ENCODE data around the gene TMEM266.

Gene TMEM266

DNA sequence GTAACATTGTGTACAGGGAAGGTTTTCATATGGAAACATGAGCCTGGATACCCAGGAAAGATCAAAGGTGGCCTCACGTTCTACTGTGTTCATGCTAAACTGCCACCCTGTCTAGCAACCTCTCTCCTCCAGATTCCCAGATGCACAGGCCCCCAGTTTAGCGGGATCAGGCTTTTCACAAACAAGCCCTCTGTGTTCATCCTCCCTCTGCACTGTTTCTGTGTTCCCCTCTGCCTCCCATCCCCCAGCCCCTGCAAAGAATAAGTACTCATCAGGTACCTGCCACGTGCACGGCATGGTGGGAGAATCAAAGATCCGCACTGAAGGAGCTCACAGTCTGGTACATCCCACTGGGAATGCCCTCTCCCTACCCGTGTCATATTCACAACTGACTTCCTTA is 46.1 kb downstream of the TMEM266 start:
- Histone ChIP-seq H3K36me3 (no peaks in the 10 kb centered on the region), H3K27me3 (no peaks in the 10 kb centered on the region), H3K9me3 (no peaks in the 10 kb centered on the region), H3K4me1 (ENCODE audit: control insufficient read depth in 1 of 2, insufficient read depth in 1 of 2, low read depth in 1 of 2, low read length in 1 of 2) (no peaks in the 10 kb centered on the region), H3K27ac (no peak overlapping the region), H3K4me3 (ENCODE audit: low read depth in 1 of 2, low read length in 1 of 2) (no peak overlapping the region)
- TF ChIP-seq, protein P1, sequence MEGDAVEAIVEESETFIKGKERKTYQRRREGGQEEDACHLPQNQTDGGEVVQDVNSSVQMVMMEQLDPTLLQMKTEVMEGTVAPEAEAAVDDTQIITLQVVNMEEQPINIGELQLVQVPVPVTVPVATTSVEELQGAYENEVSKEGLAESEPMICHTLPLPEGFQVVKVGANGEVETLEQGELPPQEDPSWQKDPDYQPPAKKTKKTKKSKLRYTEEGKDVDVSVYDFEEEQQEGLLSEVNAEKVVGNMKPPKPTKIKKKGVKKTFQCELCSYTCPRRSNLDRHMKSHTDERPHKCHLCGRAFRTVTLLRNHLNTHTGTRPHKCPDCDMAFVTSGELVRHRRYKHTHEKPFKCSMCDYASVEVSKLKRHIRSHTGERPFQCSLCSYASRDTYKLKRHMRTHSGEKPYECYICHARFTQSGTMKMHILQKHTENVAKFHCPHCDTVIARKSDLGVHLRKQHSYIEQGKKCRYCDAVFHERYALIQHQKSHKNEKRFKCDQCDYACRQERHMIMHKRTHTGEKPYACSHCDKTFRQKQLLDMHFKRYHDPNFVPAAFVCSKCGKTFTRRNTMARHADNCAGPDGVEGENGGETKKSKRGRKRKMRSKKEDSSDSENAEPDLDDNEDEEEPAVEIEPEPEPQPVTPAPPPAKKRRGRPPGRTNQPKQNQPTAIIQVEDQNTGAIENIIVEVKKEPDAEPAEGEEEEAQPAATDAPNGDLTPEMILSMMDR (IDR thresholded peaks at IDR 0.05): no peak

DNA sequence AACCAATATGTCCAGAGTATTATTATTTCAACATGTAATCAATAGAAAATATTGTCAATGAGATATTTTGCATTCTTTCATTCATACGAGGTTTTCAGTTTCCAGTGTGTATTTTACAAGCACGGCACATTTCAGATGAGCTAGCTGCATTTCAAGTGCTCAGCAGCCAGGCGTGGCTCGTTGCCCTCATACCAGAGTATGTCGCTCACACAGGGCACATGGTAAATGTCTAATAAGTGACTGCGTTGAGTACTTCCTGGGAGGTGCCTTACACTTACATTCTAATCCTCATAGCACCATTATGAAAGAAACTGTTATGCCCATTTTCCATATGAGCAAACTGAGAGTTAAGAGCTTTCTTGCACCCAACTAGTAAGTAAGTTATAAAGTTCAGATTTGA is 47.4 kb downstream of the TMEM266 start:
- no peaks in the 10 kb centered on the region for H3K9me3 ChIP-seq
- H3K4me1 ChIP-seq (ENCODE audit: control insufficient read depth in 1 of 2, insufficient read depth in 1 of 2, low read depth in 1 of 2, low read length in 1 of 2): no peaks in the 10 kb centered on the region
- H3K27me3 ChIP-seq: no peaks in the 10 kb centered on the region
- TF ChIP-seq, protein P1 (IDR thresholded peaks at IDR 0.05): no peak
- no peak overlapping the region for H3K27ac ChIP-seq
- H3K4me3 ChIP-seq (ENCODE audit: low read depth in 1 of 2, low read length in 1 of 2): no peak overlapping the region
- H3K36me3 ChIP-seq: no peaks in the 10 kb centered on the region

DNA sequence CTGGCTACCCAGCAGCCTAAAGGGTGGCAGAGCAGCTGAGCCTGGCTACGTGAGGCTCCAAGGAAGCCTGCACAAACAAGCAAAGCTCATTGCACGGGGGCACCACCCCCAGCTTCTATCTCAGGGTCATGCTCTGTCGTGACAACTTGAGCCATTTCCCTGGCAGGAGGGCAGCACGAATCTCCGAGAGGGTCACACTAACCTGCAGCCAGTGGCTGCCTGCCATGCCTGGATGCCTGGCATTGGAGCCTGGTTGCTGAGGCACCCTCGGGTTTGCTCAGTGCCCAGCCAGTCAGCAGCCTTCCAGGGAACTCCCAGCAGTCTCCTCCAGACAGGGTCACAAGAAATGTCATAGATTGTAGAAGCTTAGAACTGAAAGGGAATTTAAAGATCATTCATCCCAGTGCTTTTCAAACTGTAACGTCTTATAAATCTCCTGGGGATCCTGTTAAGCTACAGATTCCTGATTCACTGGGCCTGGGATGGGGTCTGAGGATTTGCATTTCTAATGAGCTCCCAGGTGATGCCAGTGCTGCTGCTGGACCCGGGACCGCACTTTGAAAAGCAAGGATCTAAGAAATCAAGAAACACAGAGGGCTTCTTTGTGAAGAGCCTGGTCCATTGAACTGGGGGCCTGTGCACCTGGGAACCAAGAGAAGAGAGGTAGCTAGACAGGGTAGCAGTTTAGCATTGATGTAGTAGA is 48.4 kb downstream of the TMEM266 start:
- no peak overlapping the region for H3K27ac ChIP-seq
- H3K4me1 ChIP-seq (ENCODE audit: control insufficient read depth in 1 of 2, insufficient read depth in 1 of 2, low read depth in 1 of 2, low read length in 1 of 2): no peaks in the 10 kb centered on the region
- H3K36me3 ChIP-seq: no peaks in the 10 kb centered on the region
- H3K27me3 ChIP-seq: no peaks in the 10 kb centered on the region
- no peak overlapping the region for H3K4me3 ChIP-seq (ENCODE audit: low read depth in 1 of 2, low read length in 1 of 2)
- H3K9me3 ChIP-seq: no peaks in the 10 kb centered on the region
- TF ChIP-seq, protein P1 (IDR thresholded peaks at IDR 0.05): no peak

DNA sequence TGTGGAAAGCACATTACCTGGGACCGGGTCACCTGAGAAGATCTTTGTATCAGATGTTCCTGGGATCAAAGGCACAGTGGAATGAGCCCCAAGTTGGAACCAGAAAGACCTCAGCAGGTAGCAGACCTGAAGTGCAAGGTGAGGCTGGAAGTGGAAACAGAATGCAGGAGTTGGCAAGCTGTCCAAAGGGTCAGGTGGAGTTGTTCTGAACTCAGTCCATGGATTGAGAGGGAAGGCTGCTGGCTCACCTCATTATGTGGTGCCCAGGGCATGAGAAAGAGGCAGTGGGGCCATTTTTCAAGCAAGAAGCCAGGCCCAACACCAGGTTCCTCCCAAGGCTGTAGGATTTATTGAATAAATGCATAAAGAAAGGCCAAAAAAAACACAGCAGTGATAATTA is 49.3 kb downstream of the TMEM266 start:
- TF ChIP-seq, protein P1 (IDR thresholded peaks at IDR 0.05): no peak
- no peaks in the 10 kb centered on the region for H3K9me3 ChIP-seq
- H3K4me3 ChIP-seq (ENCODE audit: low read depth in 1 of 2, low read length in 1 of 2): no peak overlapping the region
- no peaks in the 10 kb centered on the region for H3K4me1 ChIP-seq (ENCODE audit: control insufficient read depth in 1 of 2, insufficient read depth in 1 of 2, low read depth in 1 of 2, low read length in 1 of 2)
- no peaks in the 10 kb centered on the region for H3K36me3 ChIP-seq
- no peaks in the 10 kb centered on the region for H3K27me3 ChIP-seq
- H3K27ac ChIP-seq: no peak overlapping the region

DNA sequence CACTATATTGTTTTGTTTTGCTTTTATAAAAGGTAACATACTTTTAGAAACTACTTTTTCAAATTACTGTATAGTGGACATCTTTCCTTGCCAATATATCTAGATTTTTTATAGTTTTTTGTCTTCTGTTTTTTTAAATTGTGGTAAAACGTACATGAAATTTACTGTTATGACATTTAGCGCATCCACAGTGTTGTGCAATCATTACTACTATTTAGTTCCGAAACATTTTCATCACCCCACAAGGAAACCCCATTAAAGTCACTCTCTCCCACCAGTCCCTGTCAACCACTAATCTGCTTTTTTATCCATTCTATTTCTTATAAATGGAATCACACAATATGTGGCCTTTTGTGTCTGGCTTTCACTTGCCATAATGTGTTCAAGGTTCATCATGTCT is 54.8 kb downstream of the TMEM266 start:
- Histone ChIP-seq H3K27me3 (no peaks in the 10 kb centered on the region), H3K4me1 (ENCODE audit: control insufficient read depth in 1 of 2, insufficient read depth in 1 of 2, low read depth in 1 of 2, low read length in 1 of 2) (peaks cover 5 to 6% of the 10 kb centered on the region in 2 experiments), H3K36me3 (no peaks in the 10 kb centered on the region), H3K9me3 (no peaks in the 10 kb centered on the region), H3K27ac (no peak overlapping the region), H3K4me3 (ENCODE audit: low read depth in 1 of 2, low read length in 1 of 2) (no peak overlapping the region)
- TF ChIP-seq, protein P1 (IDR thresholded peaks at IDR 0.05): no peak
